Right atrium auricular region (tissue), 2 donors: ENCODE measurements around the gene C22orf15. TPM values are rescaled to one million over a fixed set of nuclear protein-coding genes. Genes with fewer than 3 reads are reported as not detected.

Experiments
- DNase-seq: peaks from one replicate; pipeline ENCODE4 v3.0.0-alpha.2; 2019; ENCODE audit warnings: low spot score
- H3K27ac ChIP-seq, 2 donors: fragments of 200-600 bp; sonication (generic); 1 replicate in 1 of 2; 2 replicates in 1 of 2; pipeline ENCODE4 v1.5.1; 2016 to 2019
- H3K27me3 ChIP-seq, 2 donors: fragments of 200-600 bp; sonication (generic); one replicate each; pipeline versions ENCODE4 v1.5.1 to v1.6.0; 2017 to 2019
- H3K36me3 ChIP-seq: fragments of 200-600 bp; sonication (generic); one replicate; pipeline ENCODE4 v1.5.1; 2016
- H3K4me1 ChIP-seq, 2 donors: fragments of 200-600 bp; sonication (generic); one replicate each; pipeline versions ENCODE4 v1.5.1 to v1.6.0; 2017 to 2019
- H3K4me3 ChIP-seq, 2 donors: fragments of 200-600 bp; sonication (generic); 1 replicate in 1 of 2; 2 replicates in 1 of 2; pipeline ENCODE4 v1.5.1; 2017 to 2019; ENCODE audit warnings: mild to moderate bottlenecking in 1 of 2, moderate library complexity in 1 of 2
- H3K9me3 ChIP-seq, 2 donors: fragments of 200-600 bp; sonication (generic); one replicate each; pipeline ENCODE4 v1.5.1; 2019
- CTCF ChIP-seq, 2 donors: fragments of 200-600 bp; sonication (generic); IDR thresholded peaks; one replicate each; pipeline ENCODE4 v1.5.1; 2019; ENCODE audit warnings: antibody characterized with exemption in 2 of 2
- total RNA-seq, 2 donors: library from RNA; depleted of rRNA; stranded (reverse); fragments of >200 nt; gene quantifications; one replicate each; pipeline ENCODE4 v1.1.0, GENCODE V29; 2016

C22orf15 gene
- total RNA-seq, 2 donors from 2014 or later, result not detected

- Histone ChIP-seq H3K36me3 (no peaks in the 10 kb centered on the region), H3K4me1 (peaks cover 0 to 46% of the 10 kb centered on the region in 2 donors), H3K9me3 (no peaks in the 10 kb centered on the region), H3K4me3 (no peak overlapping the region), H3K27me3 (no peaks in the 10 kb centered on the region), H3K27ac (peak overlapping the region; percentile 55 to 66)
- no peak for TF ChIP-seq CTCF (IDR thresholded peaks at IDR 0.05)
- DNase-seq, result no peak
Observed at GRCh38 chr22:23777776-23778576, 15.2 kb downstream of the C22orf15 start.

GRCh38 chr22:23778577-23778900 is 15.7 kb downstream of the C22orf15 start:
- Histone ChIP-seq H3K27ac (peak overlapping the region in 1 of 2 donors; percentile 66), H3K4me3 (no peak overlapping the region), H3K4me1 (peaks cover 0 to 40% of the 10 kb centered on the region in 2 donors), H3K36me3 (no peaks in the 10 kb centered on the region), H3K9me3 (no peaks in the 10 kb centered on the region), H3K27me3 (no peaks in the 10 kb centered on the region)
- TF ChIP-seq CTCF (IDR thresholded peaks at IDR 0.05), result no peak
- no peak for DNase-seq

GRCh38 chr22:23779083-23779482 is 16.3 kb downstream of the C22orf15 start:
- no peak for DNase-seq
- no peaks in the 10 kb centered on the region for H3K9me3 ChIP-seq
- peaks cover 0 to 35% of the 10 kb centered on the region in 2 donors for H3K4me1 ChIP-seq
- no peaks in the 10 kb centered on the region for H3K36me3 ChIP-seq
- H3K27ac ChIP-seq, result no peak overlapping the region
- H3K27me3 ChIP-seq, result no peaks in the 10 kb centered on the region
- TF ChIP-seq CTCF (IDR thresholded peaks at IDR 0.05), result no peak
- no peak overlapping the region for H3K4me3 ChIP-seq

- Histone ChIP-seq H3K27ac (no peak overlapping the region), H3K27me3 (no peaks in the 10 kb centered on the region), H3K4me1 (peaks cover 0 to 28% of the 10 kb centered on the region in 2 donors), H3K4me3 (no peak overlapping the region), H3K36me3 (no peaks in the 10 kb centered on the region), H3K9me3 (no peaks in the 10 kb centered on the region)
- no peak for TF ChIP-seq CTCF (IDR thresholded peaks at IDR 0.05)
- no peak for DNase-seq
Observed at GRCh38 chr22:23779731-23780130, 16.9 kb downstream of the C22orf15 start.

- no peak for TF ChIP-seq CTCF (IDR thresholded peaks at IDR 0.05)
- Histone ChIP-seq H3K4me3 (no peak overlapping the region), H3K27ac (no peak overlapping the region), H3K27me3 (no peaks in the 10 kb centered on the region), H3K9me3 (no peaks in the 10 kb centered on the region), H3K4me1 (peaks cover 0 to 23% of the 10 kb centered on the region in 2 donors), H3K36me3 (no peaks in the 10 kb centered on the region)
- DNase-seq, result no peak
Observed at GRCh38 chr22:23780146-23780748, 17.5 kb downstream of the C22orf15 start.
